ENCODE data around the gene PLB1.

PLB1 gene

GRCh38 chr2:28639092-28639691 lies 143.3 kb downstream of the PLB1 start:
- TF ChIP-seq, protein P1, sequence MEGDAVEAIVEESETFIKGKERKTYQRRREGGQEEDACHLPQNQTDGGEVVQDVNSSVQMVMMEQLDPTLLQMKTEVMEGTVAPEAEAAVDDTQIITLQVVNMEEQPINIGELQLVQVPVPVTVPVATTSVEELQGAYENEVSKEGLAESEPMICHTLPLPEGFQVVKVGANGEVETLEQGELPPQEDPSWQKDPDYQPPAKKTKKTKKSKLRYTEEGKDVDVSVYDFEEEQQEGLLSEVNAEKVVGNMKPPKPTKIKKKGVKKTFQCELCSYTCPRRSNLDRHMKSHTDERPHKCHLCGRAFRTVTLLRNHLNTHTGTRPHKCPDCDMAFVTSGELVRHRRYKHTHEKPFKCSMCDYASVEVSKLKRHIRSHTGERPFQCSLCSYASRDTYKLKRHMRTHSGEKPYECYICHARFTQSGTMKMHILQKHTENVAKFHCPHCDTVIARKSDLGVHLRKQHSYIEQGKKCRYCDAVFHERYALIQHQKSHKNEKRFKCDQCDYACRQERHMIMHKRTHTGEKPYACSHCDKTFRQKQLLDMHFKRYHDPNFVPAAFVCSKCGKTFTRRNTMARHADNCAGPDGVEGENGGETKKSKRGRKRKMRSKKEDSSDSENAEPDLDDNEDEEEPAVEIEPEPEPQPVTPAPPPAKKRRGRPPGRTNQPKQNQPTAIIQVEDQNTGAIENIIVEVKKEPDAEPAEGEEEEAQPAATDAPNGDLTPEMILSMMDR (IDR thresholded peaks at IDR 0.05): no peak

GRCh38 chr2:28639836-28640235 lies 144.0 kb downstream of the PLB1 start:
- TF ChIP-seq, protein P1 (IDR thresholded peaks at IDR 0.05): no peak

GRCh38 chr2:28640260-28640907 lies 144.5 kb downstream of the PLB1 start:
- TF ChIP-seq, protein P1 (IDR thresholded peaks at IDR 0.05): no peak

- TF ChIP-seq, protein P1 (IDR thresholded peaks at IDR 0.05): no peak
Measured at GRCh38 chr2:28640908-28641300, 145.0 kb downstream of the PLB1 start.

DNA sequence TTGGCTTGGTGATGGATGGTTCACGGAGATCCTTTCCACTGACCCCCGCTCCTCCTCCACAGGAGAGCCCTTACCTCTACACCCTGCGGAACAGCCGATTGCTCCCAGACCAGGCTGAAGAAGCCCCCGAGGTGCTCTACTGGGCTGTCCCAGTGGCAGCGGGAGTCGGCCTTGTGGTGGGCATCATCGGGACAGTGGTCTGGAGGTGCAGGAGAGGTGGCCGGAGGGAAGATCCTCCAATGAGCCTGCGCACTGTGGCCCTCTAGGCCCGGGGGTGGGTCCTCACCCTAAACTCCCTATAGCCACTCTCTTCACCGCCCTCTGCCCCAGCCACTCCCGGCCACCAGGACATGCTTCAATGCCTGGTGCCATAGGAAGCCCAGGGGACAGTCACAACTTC lies 146.9 kb downstream of the PLB1 start:
- TF ChIP-seq, protein P1 (IDR thresholded peaks at IDR 0.05): no peak

- TF ChIP-seq, protein P1 (IDR thresholded peaks at IDR 0.05): no peak
Measured at GRCh38 chr2:28643327-28643726, 147.5 kb downstream of the PLB1 start.

GRCh38 chr2:28643911-28644334 lies 148.1 kb downstream of the PLB1 start:
- TF ChIP-seq, protein P1 (IDR thresholded peaks at IDR 0.05): no peak

All from LNCAP (cell line).